PFSK-1 (cell line): ENCODE data around the gene GHRL.

Experiments used
- FOXP2 ChIP-seq: optimal IDR thresholded peaks from 2 replicates; pipeline ENCODE3; 2011; ENCODE audit warnings: borderline replicate concordance, control low read depth, inconsistent platforms; ENCODE audit not compliant: insufficient read depth; ENCODE audit errors: extremely low read length, extremely low read depth
- POLR2AphosphoS5 ChIP-seq: IDR thresholded peaks from 2 replicates; pipeline ENCODE4 v1.6.1; 2012; ENCODE audit warnings: low read depth, mild to moderate bottlenecking, control low read depth, low read length, moderate library complexity
- SIN3A ChIP-seq: IDR thresholded peaks from 2 replicates; pipeline ENCODE4 v1.6.1; 2012; ENCODE audit warnings: mild to moderate bottlenecking, low read length, moderate library complexity, borderline replicate concordance; ENCODE audit not compliant: insufficient read depth
- TAF1 ChIP-seq: IDR thresholded peaks from 2 replicates; pipeline ENCODE4 v1.6.1; 2012; ENCODE audit warnings: low read length, control low read depth, borderline replicate concordance; ENCODE audit not compliant: insufficient read depth
- TF ChIP-seq, protein P1 (sequence below), 2 experiments: IDR thresholded peaks; 2 replicates each; pipeline versions ENCODE4 v1.6.1 to v1.8.0; 2011 to 2012; ENCODE audit warnings: low read depth in 2 of 2, low read length in 2 of 2, control low read depth in 1 of 2, inconsistent platforms in 1 of 2, mild to moderate bottlenecking in 1 of 2, moderate library complexity in 1 of 2; ENCODE audit not compliant: insufficient read depth in 1 of 2

- TF ChIP-seq POLR2AphosphoS5 (no peak), TAF1 (no peak), SIN3A (no peak), FOXP2 (no peak)
- TF ChIP-seq, protein P1, sequence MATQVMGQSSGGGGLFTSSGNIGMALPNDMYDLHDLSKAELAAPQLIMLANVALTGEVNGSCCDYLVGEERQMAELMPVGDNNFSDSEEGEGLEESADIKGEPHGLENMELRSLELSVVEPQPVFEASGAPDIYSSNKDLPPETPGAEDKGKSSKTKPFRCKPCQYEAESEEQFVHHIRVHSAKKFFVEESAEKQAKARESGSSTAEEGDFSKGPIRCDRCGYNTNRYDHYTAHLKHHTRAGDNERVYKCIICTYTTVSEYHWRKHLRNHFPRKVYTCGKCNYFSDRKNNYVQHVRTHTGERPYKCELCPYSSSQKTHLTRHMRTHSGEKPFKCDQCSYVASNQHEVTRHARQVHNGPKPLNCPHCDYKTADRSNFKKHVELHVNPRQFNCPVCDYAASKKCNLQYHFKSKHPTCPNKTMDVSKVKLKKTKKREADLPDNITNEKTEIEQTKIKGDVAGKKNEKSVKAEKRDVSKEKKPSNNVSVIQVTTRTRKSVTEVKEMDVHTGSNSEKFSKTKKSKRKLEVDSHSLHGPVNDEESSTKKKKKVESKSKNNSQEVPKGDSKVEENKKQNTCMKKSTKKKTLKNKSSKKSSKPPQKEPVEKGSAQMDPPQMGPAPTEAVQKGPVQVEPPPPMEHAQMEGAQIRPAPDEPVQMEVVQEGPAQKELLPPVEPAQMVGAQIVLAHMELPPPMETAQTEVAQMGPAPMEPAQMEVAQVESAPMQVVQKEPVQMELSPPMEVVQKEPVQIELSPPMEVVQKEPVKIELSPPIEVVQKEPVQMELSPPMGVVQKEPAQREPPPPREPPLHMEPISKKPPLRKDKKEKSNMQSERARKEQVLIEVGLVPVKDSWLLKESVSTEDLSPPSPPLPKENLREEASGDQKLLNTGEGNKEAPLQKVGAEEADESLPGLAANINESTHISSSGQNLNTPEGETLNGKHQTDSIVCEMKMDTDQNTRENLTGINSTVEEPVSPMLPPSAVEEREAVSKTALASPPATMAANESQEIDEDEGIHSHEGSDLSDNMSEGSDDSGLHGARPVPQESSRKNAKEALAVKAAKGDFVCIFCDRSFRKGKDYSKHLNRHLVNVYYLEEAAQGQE (IDR thresholded peaks at IDR 0.05; ENCODE audit: insufficient read depth in 1 of 2, low read depth in 2 of 2, low read length in 2 of 2), result no peak
These were observed 22.4 kb upstream of the GHRL start for GRCh38 chr3:10315101-10315500.
